ENCODE data around the gene SPO11.

- TF ChIP-seq, protein P1, sequence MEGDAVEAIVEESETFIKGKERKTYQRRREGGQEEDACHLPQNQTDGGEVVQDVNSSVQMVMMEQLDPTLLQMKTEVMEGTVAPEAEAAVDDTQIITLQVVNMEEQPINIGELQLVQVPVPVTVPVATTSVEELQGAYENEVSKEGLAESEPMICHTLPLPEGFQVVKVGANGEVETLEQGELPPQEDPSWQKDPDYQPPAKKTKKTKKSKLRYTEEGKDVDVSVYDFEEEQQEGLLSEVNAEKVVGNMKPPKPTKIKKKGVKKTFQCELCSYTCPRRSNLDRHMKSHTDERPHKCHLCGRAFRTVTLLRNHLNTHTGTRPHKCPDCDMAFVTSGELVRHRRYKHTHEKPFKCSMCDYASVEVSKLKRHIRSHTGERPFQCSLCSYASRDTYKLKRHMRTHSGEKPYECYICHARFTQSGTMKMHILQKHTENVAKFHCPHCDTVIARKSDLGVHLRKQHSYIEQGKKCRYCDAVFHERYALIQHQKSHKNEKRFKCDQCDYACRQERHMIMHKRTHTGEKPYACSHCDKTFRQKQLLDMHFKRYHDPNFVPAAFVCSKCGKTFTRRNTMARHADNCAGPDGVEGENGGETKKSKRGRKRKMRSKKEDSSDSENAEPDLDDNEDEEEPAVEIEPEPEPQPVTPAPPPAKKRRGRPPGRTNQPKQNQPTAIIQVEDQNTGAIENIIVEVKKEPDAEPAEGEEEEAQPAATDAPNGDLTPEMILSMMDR (IDR thresholded peaks at IDR 0.05), result no peak
- TF ChIP-seq POLR2A (IDR thresholded peaks at IDR 0.05), result no peak
Observed at GRCh38 chr20:57375652-57376230, 46.1 kb downstream of the SPO11 start.
